SH-SY5Y (cell line): ENCODE results near the gene USP6NL.

Experiments
- GATA2 ChIP-seq: IDR thresholded peaks from 2 replicates; pipeline ENCODE4 v1.6.1; 2011; ENCODE audit warnings: mild to moderate bottlenecking, low read depth, low read length
- GATA3 ChIP-seq: IDR thresholded peaks from 2 replicates; pipeline ENCODE4 v1.6.1; 2011; ENCODE audit warnings: low read depth, mild to moderate bottlenecking, low read length, moderate library complexity

GRCh38 chr10:11509036-11509435 is 102.4 kb downstream of the USP6NL start:
- no peak for TF ChIP-seq GATA2
- no peak for TF ChIP-seq GATA3
